MM.1S (cell line): ENCODE data around the gene AOC1.

ENCODE experiments used
- EZH2 ChIP-seq: fragments of 300-600 bp; sonication (generic); optimal IDR thresholded peaks from 2 replicates; pipeline ENCODE3; 2017; ENCODE audit warnings: low read depth, mild to moderate bottlenecking, antibody characterized with exemption, low read length, mixed read lengths
- EZH2phosphoT487 ChIP-seq: fragments of 300-600 bp; sonication (generic); IDR thresholded peaks from 2 replicates; pipeline ENCODE4 v1.6.1; 2018; ENCODE audit warnings: antibody characterized with exemption, low read length

DNA sequence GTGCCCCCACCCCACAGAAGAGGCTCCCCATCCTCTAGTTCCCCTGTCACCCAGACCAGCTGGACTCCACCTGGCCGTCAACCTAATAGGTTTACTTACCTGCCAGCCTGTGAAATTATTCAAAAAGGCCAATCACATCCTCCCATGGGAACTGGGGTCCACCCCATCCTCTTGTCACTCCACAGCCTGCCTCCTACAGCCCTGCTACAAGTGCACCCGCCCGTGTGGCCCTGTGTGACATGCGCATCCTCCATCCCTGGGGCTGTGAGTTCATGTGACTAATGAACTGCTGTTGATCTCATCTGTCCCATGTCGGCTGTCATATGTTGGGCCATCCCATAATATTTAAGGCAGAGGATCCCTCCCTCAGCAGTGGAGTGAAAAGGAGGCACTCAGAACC is 39.4 kb downstream of the AOC1 start:
- no peak for TF ChIP-seq EZH2phosphoT487
- no peak for TF ChIP-seq EZH2
